Superior temporal gyrus (tissue), 1 donor: ENCODE results near the gene RORC.
"Not testable (repeated sequence)": the region's sequence is repeated elsewhere in the genome, so short reads cannot be mapped to it uniquely, and the experiment has no call there.

ENCODE experiments used
- DNase-seq: peaks from one replicate; pipeline ENCODE4 v3.0.0-alpha.2; 2016; ENCODE audit errors: extremely low spot score

The RORC gene

GRCh38 chr1:151775894-151776664 lies 55.5 kb downstream of the RORC start:
- DNase-seq = no peak

- no peak for DNase-seq
These were observed 57.2 kb downstream of the RORC start for GRCh38 chr1:151774256-151774922.

GRCh38 chr1:151773702-151774101 lies 57.9 kb downstream of the RORC start:
- DNase-seq = no peak

- not testable (repeated sequence) for DNase-seq
These were observed 62.3 kb downstream of the RORC start for GRCh38 chr1:151769270-151769669.

GRCh38 chr1:151768351-151769066 lies 63.1 kb downstream of the RORC start:
- not testable (repeated sequence) for DNase-seq

- DNase-seq = no peak
These were observed 67.6 kb downstream of the RORC start for GRCh38 chr1:151763990-151764389.

- peak; percentile 81 for DNase-seq
These were observed 68.4 kb downstream of the RORC start, which contains the start of gene MRPL9 for GRCh38 chr1:151762941-151763921. Gene MRPL9 (minus strand): TSS chr1:151763496. CDS start chr1:151763479, 17 bp downstream.

- no peak for DNase-seq
These were observed 70.8 kb downstream of the RORC start for GRCh38 chr1:151760597-151761385.

GRCh38 chr1:151759241-151759640 lies 72.4 kb downstream of the RORC start:
- no peak for DNase-seq

- DNase-seq = no peak
These were observed 75.3 kb downstream of the RORC start for GRCh38 chr1:151756291-151756690.
